A549 (cell line): ENCODE data around the gene FADS3.

Experiments used
- HDAC2 ChIP-seq: fragments of 200-600 bp; sonication (generic); IDR thresholded peaks from 2 replicates; pipeline ENCODE4 v1.6.1; 2016
- JUN ChIP-seq, 2 experiments: fragments of >200 bp; sonication (Bioruptor Twin); formaldehyde crosslinking; IDR thresholded peaks; 2 replicates in 1 of 2; 3 replicates in 1 of 2; pipeline ENCODE4 v1.6.1; 2016 to 2017
- KDM1A ChIP-seq: fragments of 200-600 bp; sonication (generic); IDR thresholded peaks from 2 replicates; pipeline ENCODE4 v1.6.1; 2016; ENCODE audit warnings: low read depth, mild to moderate bottlenecking
- MAFK ChIP-seq: fragments of 450-650 bp; IDR thresholded peaks from 2 replicates; pipeline ENCODE4 v1.6.1; 2014; ENCODE audit not compliant: partially characterized antibody
- MAZ ChIP-seq: fragments of 150-350 bp; IDR thresholded peaks from 2 replicates; pipeline ENCODE4 v1.6.1; 2014; ENCODE audit warnings: antibody characterized with exemption, low read depth, low read length, borderline replicate concordance
- MYC ChIP-seq: IDR thresholded peaks from 2 replicates; pipeline ENCODE4 v1.6.1; 2012; ENCODE audit warnings: mild to moderate bottlenecking, inconsistent platforms, low read length, improper control_type of control experiment, borderline replicate concordance
- POLR2A ChIP-seq: IDR thresholded peaks from 2 replicates; pipeline ENCODE4 v1.6.1; 2012; ENCODE audit warnings: mild to moderate bottlenecking, low read length
- SMC3 ChIP-seq: fragments of >200 bp; sonication (Bioruptor Twin); formaldehyde crosslinking; IDR thresholded peaks from 3 replicates; pipeline ENCODE4 v1.6.1; 2018; ENCODE audit warnings: inconsistent platforms
- TF ChIP-seq, protein P1 (sequence below): fragments of >200 bp; sonication (Bioruptor Twin); formaldehyde crosslinking; IDR thresholded peaks from 3 replicates; pipeline ENCODE4 v1.5.1; 2016
- TF ChIP-seq, protein P2 (sequence below): fragments of >200 bp; sonication (Bioruptor Twin); formaldehyde crosslinking; IDR thresholded peaks from 3 replicates; pipeline ENCODE4 v1.6.1; 2016
- TF ChIP-seq, protein P3 (sequence below): fragments of 450-650 bp; IDR thresholded peaks from 2 replicates; pipeline ENCODE4 v1.6.1; 2014; ENCODE audit warnings: antibody characterized with exemption

DNA sequence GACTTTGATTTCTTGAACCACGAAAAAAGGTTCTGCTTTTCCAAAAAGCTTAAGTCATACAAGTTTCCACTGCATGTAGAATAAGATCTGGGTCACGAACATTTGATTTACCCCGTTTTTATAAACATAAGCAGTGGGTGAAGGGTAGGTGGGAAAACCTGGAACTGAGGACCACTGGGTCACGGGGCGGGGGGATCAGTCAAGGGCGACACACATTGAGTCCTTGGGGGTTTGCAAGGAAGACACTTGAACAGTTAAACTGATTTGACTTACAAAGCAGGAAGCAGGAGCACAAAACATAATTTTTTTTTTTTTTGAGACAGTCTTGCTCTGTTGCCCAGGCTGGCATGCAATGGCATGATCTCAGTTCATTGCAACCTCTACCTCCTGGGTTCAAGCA is 10.9 kb downstream of the FADS3 start:
- TF ChIP-seq MAFK (no peak), KDM1A (no peak), JUN (IDR thresholded peaks at IDR 0.05) (no peak), POLR2A (no peak), MAZ (no peak), SMC3 (no peak), HDAC2 (no peak), MYC (no peak)
- TF ChIP-seq, protein P1, sequence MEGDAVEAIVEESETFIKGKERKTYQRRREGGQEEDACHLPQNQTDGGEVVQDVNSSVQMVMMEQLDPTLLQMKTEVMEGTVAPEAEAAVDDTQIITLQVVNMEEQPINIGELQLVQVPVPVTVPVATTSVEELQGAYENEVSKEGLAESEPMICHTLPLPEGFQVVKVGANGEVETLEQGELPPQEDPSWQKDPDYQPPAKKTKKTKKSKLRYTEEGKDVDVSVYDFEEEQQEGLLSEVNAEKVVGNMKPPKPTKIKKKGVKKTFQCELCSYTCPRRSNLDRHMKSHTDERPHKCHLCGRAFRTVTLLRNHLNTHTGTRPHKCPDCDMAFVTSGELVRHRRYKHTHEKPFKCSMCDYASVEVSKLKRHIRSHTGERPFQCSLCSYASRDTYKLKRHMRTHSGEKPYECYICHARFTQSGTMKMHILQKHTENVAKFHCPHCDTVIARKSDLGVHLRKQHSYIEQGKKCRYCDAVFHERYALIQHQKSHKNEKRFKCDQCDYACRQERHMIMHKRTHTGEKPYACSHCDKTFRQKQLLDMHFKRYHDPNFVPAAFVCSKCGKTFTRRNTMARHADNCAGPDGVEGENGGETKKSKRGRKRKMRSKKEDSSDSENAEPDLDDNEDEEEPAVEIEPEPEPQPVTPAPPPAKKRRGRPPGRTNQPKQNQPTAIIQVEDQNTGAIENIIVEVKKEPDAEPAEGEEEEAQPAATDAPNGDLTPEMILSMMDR, result no peak
- TF ChIP-seq, protein P2, sequence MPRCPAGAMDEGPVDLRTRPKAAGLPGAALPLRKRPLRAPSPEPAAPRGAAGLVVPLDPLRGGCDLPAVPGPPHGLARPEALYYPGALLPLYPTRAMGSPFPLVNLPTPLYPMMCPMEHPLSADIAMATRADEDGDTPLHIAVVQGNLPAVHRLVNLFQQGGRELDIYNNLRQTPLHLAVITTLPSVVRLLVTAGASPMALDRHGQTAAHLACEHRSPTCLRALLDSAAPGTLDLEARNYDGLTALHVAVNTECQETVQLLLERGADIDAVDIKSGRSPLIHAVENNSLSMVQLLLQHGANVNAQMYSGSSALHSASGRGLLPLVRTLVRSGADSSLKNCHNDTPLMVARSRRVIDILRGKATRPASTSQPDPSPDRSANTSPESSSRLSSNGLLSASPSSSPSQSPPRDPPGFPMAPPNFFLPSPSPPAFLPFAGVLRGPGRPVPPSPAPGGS, result no peak
- TF ChIP-seq, protein P3, sequence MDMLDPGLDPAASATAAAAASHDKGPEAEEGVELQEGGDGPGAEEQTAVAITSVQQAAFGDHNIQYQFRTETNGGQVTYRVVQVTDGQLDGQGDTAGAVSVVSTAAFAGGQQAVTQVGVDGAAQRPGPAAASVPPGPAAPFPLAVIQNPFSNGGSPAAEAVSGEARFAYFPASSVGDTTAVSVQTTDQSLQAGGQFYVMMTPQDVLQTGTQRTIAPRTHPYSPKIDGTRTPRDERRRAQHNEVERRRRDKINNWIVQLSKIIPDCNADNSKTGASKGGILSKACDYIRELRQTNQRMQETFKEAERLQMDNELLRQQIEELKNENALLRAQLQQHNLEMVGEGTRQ, result no peak
